GM12878 (cell line): ENCODE data around the gene STX16. TPM values are rescaled to one million over a fixed set of nuclear protein-coding genes. Genes with fewer than 3 reads are reported as not detected.
A peak's percentile ranks its signal among the peaks of the same experiment; 100 is the strongest.

Experiments used
- ATAC-seq: fragments of 200-7000 bp; cut with Tn5 transposase; 3 replicates; pipeline ENCODE4 v1.9.1; 2020; ENCODE audit warnings: mild to moderate bottlenecking, moderate library complexity
- BruUV-seq: library from RNA; stranded (reverse); fragments of 400-500 nt; replicated peaks from 2 replicates; lab custom pipeline; 2021; lab: Mats Ljungman, UMichigan
- CTCF ChIA-PET: fragments of 300-600 bp; sonication (Branson Sonifier 250); formaldehyde crosslinking; extraction: SDS; loops from one replicate; lab custom pipeline; 2021; ENCODE audit warnings: inconsistent platforms; lab: Yijun Ruan, JAX
- POLR2A ChIA-PET: fragments of 350-600 bp; formaldehyde crosslinking; extraction: SDS; loops from one replicate; lab custom pipeline; 2021; ENCODE audit warnings: inconsistent platforms; lab: Charles Lee
- RAD21 ChIA-PET: fragments of 300-600 bp; sonication (Branson Sonifier 250); formaldehyde crosslinking; loops from one replicate; lab custom pipeline; 2023; ENCODE audit warnings: antibody characterized with exemption; ENCODE audit not compliant: unreplicated experiment; lab: Charles Lee
- SMC1A ChIA-PET: fragments of 300-600 bp; sonication (Branson Sonifier 250); formaldehyde crosslinking; loops from one replicate; lab custom pipeline; 2023; ENCODE audit not compliant: unreplicated experiment, uncharacterized antibody; lab: Charles Lee
- DNase-seq: peaks from one replicate; pipeline ENCODE4 v3.0.0-alpha.2; 2011; ENCODE audit warnings: low read depth, low spot score
- FAIRE-seq: peaks from 3 replicates; lab custom pipeline; 2011; peaks lifted over from hg19 to GRCh38; lab: Jason Lieb, UNC
- H2AFZ ChIP-seq: 2 replicates; pipeline ENCODE4 v1.6.0; 2011; ENCODE audit warnings: low read depth, low read length, control low read depth; ENCODE audit not compliant: control insufficient read depth
- H3K27ac ChIP-seq: 2 replicates; pipeline ENCODE4 v1.5.1; 2011; ENCODE audit warnings: control low read depth; ENCODE audit not compliant: control insufficient read depth, insufficient read depth
- H3K27me3 ChIP-seq, 2 experiments: replicated peaks in 1 of 2; 2 replicates each; pipeline versions ENCODE4 v1.6.0 to v1.6.1; 2011; ENCODE audit warnings: low read length in 1 of 2; ENCODE audit not compliant: control insufficient read depth in 2 of 2, insufficient read depth in 2 of 2
- H3K36me3 ChIP-seq, 2 experiments: 2 replicates each; pipeline ENCODE4 v1.5.1; 2011; ENCODE audit warnings: low read length in 1 of 2; ENCODE audit not compliant: control insufficient read depth in 2 of 2, insufficient read depth in 2 of 2
- H3K4me1 ChIP-seq: 2 replicates; pipeline ENCODE4 v1.6.1; 2011; ENCODE audit warnings: mild to moderate bottlenecking, low read length, moderate library complexity, mixed read lengths; ENCODE audit not compliant: control insufficient read depth, insufficient read depth
- H3K4me2 ChIP-seq: 2 replicates; pipeline ENCODE4 v1.6.0; 2011; ENCODE audit warnings: control low read depth; ENCODE audit not compliant: control insufficient read depth, insufficient read depth
- H3K4me3 ChIP-seq: fragments of 200-600 bp; sonication (generic); 2 replicates; pipeline ENCODE4 v1.5.1; 2016
- H3K79me2 ChIP-seq: 2 replicates; pipeline ENCODE4 v1.6.0; 2011; ENCODE audit warnings: low read length; ENCODE audit not compliant: control insufficient read depth, insufficient read depth
- H3K9ac ChIP-seq: 2 replicates; pipeline ENCODE4 v1.8.0; 2011; ENCODE audit warnings: low read length, control low read depth, mixed read lengths; ENCODE audit not compliant: control insufficient read depth, insufficient read depth
- H3K9me3 ChIP-seq: replicated peaks from 3 replicates; pipeline ENCODE4 v1.5.1; 2011; ENCODE audit warnings: mild to moderate bottlenecking, low read length; ENCODE audit not compliant: control insufficient read depth, insufficient read depth
- H4K20me1 ChIP-seq: 2 replicates; pipeline ENCODE4 v1.6.0; 2011; ENCODE audit not compliant: control insufficient read depth, insufficient read depth
- FOXM1 ChIP-seq: IDR thresholded peaks from 2 replicates; pipeline ENCODE4 v1.6.1; 2012; ENCODE audit warnings: low read depth, mild to moderate bottlenecking, inconsistent platforms, low read length, moderate library complexity
- NFYB ChIP-seq: IDR thresholded peaks from 2 replicates; pipeline ENCODE4 v1.6.1; 2011; ENCODE audit warnings: low read depth, mild to moderate bottlenecking, low read length, improper control_type of control experiment, moderate library complexity; ENCODE audit not compliant: insufficient read depth
- SMARCA5 ChIP-seq: fragments of 450-650 bp; IDR thresholded peaks from 2 replicates; pipeline ENCODE4 v1.6.1; 2017; ENCODE audit warnings: mild to moderate bottlenecking
- WGBS: methylation state at CpG from one replicate; pipeline ENCODE4 v1.1.6; 2016; ENCODE audit warnings: low lambda C conversion rate; ENCODE audit not compliant: insufficient replicate concordance, insufficient coverage; ENCODE audit errors: missing lambda C conversion rate; 5-methylcytosine and 5-hydroxymethylcytosine counted together
- in situ Hi-C: fragments of 300-500 bp; cut with MboI; formaldehyde crosslinking; loops from 9 replicates; pipeline ENCODE4 v1.14.3; 2018; ENCODE audit warnings: mixed read lengths
- intact Hi-C: fragments of 100-400 bp; cut with micrococcal nuclease; formaldehyde crosslinking; loops from one replicate; pipeline ENCODE4 v1.14.2; 2022; ENCODE audit not compliant: unreplicated experiment
- polyA plus RNA-seq, 11 experiments: library from polyadenylated mRNA; depleted of rRNA in 4 of 11; unstranded in 6 of 11; stranded (reverse) in 5 of 11; fragments of >200 nt; fragmentation: Nextera tagmentation in 4 of 11; fragmentation: Illumina TruSeq in 1 of 11; extraction: Ambion mirVana in 4 of 11; extraction: Trizol in 1 of 11; gene quantifications; 1 replicate in 1 of 11; 2 replicates in 10 of 11; pipeline versions ENCODE4 v1.2.1 to v1.2.3, GENCODE V29; 2011 to 2016; ENCODE audit warnings: inconsistent platforms in 2 of 11, missing spikeins in 2 of 11, low read depth in 1 of 11
- total RNA-seq, 4 experiments: library from RNA; depleted of rRNA in 3 of 4; stranded (reverse); fragments of >200 nt in 3 of 4; fragmentation: Illumina TruSeq in 1 of 4; extraction: Trizol in 1 of 4; gene quantifications; 2 replicates each; pipeline versions ENCODE4 v1.2.1 to v1.2.3, GENCODE V29; 2013 to 2021
- TF ChIP-seq, protein P1 (sequence below), 3 experiments: IDR thresholded peaks in 2 of 3; conservative IDR thresholded peaks in 1 of 3; 2 replicates each; pipeline ENCODE4 v1.5.1; 2011; ENCODE audit warnings: low read depth in 3 of 3, low read length in 3 of 3, mild to moderate bottlenecking in 3 of 3, control low read depth in 2 of 3, moderate library complexity in 2 of 3, inconsistent platforms in 1 of 3, mixed read lengths in 1 of 3; ENCODE audit not compliant: control insufficient read depth in 2 of 3, insufficient read depth in 1 of 3; ENCODE audit errors: extremely low read depth in 1 of 3

STX16 gene
- total and polyA plus RNA-seq, 10 of the 15 experiments (the other 5 are each of a cell fraction or from before 2014, with no cell fraction given), result 6.3 to 68.4 (median 35.8) TPM

GRCh38 chr20:58647162-58647795, 3.8 kb upstream of the STX16 start:
- no peak overlapping the region for H3K9ac ChIP-seq
- H3K4me3 ChIP-seq, result no peak overlapping the region
- H3K36me3 ChIP-seq, result no peaks in the 10 kb centered on the region
- peaks cover 15% of the 10 kb centered on the region for H3K79me2 ChIP-seq
- no peak for DNase-seq
- TF ChIP-seq SMARCA5 (peak; percentile 54; the same call in 1 of the 2 replicates), NFYB (no peak), FOXM1 (no peak)
- TF ChIP-seq, protein P1, sequence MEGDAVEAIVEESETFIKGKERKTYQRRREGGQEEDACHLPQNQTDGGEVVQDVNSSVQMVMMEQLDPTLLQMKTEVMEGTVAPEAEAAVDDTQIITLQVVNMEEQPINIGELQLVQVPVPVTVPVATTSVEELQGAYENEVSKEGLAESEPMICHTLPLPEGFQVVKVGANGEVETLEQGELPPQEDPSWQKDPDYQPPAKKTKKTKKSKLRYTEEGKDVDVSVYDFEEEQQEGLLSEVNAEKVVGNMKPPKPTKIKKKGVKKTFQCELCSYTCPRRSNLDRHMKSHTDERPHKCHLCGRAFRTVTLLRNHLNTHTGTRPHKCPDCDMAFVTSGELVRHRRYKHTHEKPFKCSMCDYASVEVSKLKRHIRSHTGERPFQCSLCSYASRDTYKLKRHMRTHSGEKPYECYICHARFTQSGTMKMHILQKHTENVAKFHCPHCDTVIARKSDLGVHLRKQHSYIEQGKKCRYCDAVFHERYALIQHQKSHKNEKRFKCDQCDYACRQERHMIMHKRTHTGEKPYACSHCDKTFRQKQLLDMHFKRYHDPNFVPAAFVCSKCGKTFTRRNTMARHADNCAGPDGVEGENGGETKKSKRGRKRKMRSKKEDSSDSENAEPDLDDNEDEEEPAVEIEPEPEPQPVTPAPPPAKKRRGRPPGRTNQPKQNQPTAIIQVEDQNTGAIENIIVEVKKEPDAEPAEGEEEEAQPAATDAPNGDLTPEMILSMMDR (IDR thresholded peaks at IDR 0.05 in 2 of 3, conservative IDR thresholded peaks at IDR 0.05 in 1 of 3; ENCODE audit: control insufficient read depth in 2 of 3, extremely low read depth in 1 of 3, insufficient read depth in 1 of 3, low read depth in 3 of 3, low read length in 3 of 3), result peak in 1 of 3 experiments; percentile 37; a peak in 1 of 6 replicates
- no peak for ATAC-seq
- 55% methylated on average over 7 of the region's 7 CpGs for WGBS
- in situ Hi-C loops (loop anchor here (25.0 kb wide), 1 partner anchor 185 kb away; no protein-coding TSS in a partner anchor), intact Hi-C loops (no loop called here)
- H3K4me1 ChIP-seq, result no peaks in the 10 kb centered on the region; the same call in 1 of the 2 replicates
- H2AFZ ChIP-seq, result no peak overlapping the region
- ChIA-PET CTCF (interaction anchor here (0.5 to 1.5 kb wide), 7 partner anchors 8 to 221 kb away, joined by 3 to 7 read pairs (median 4); no protein-coding TSS in a partner anchor), RAD21 (interaction anchor here (0.8 to 1.4 kb wide), 2 partner anchors 166 to 220 kb away, joined by 3 to 5 read pairs; no protein-coding TSS in a partner anchor), POLR2A (interaction anchor here (0.6 kb wide), 1 partner anchor 337 kb away, joined by 3 read pairs; no protein-coding TSS in a partner anchor), SMC1A (interaction anchor here (0.9 to 1.6 kb wide), 4 partner anchors 9 to 410 kb away, joined by 3 to 5 read pairs (median 4); no protein-coding TSS in a partner anchor)
- H4K20me1 ChIP-seq, result no peaks in the 10 kb centered on the region
- H3K4me2 ChIP-seq, result no peak overlapping the region
- no peak for FAIRE-seq
- no peaks in the 10 kb centered on the region for H3K9me3 ChIP-seq
- no peak overlapping the region for H3K27ac ChIP-seq
- no peaks in the 10 kb centered on the region for H3K27me3 ChIP-seq
- no TSS peak for BruUV-seq
